GM23338 (cell line): ENCODE results near the gene TEX13B. TPM values are rescaled to one million over a fixed set of nuclear protein-coding genes. Genes with fewer than 3 reads are reported as not detected.

Experiments used
- ATAC-seq: fragments of 200-7000 bp; cut with Tn5 transposase; 3 replicates; pipeline ENCODE4 v1.9.1; 2020
- DNase-seq: peaks from one replicate; pipeline ENCODE4 v3.0.0-alpha.2; 2015; ENCODE audit warnings: low spot score
- H2AFZ ChIP-seq: fragments of 200-600 bp; sonication (generic); 2 replicates; pipeline ENCODE4 v1.8.0; 2016; ENCODE audit warnings: antibody characterized with exemption, mild to moderate bottlenecking, moderate library complexity
- H3F3A ChIP-seq: fragments of 200-600 bp; sonication (generic); replicated peaks from 2 replicates; pipeline ENCODE4 v1.8.0; 2017; ENCODE audit warnings: antibody characterized with exemption, mixed run types, low read depth
- H3K27ac ChIP-seq: fragments of 200-600 bp; sonication (generic); 2 replicates; pipeline ENCODE4 v1.6.1; 2016; ENCODE audit warnings: low read depth
- H3K27me3 ChIP-seq: fragments of 200-600 bp; sonication (generic); 2 replicates; pipeline ENCODE4 v1.8.0; 2016; ENCODE audit warnings: mild to moderate bottlenecking, mixed run types, moderate library complexity; ENCODE audit not compliant: insufficient read depth
- H3K36me3 ChIP-seq: fragments of 200-600 bp; sonication (generic); 2 replicates; pipeline ENCODE4 v1.8.0; 2016; ENCODE audit warnings: mild to moderate bottlenecking; ENCODE audit not compliant: insufficient read depth
- H3K4me1 ChIP-seq: fragments of 200-600 bp; sonication (generic); 2 replicates; pipeline ENCODE4 v1.8.0; 2016; ENCODE audit warnings: mild to moderate bottlenecking, moderate library complexity; ENCODE audit not compliant: insufficient read depth
- H3K4me2 ChIP-seq: fragments of 200-600 bp; sonication (generic); 2 replicates; pipeline ENCODE4 v1.7.1; 2017; ENCODE audit warnings: mixed run types
- H3K4me3 ChIP-seq: fragments of 200-600 bp; sonication (generic); 2 replicates; pipeline ENCODE4 v1.6.1; 2016; ENCODE audit warnings: mixed run types
- H3K79me2 ChIP-seq: fragments of 200-600 bp; sonication (generic); replicated peaks from 2 replicates; pipeline ENCODE4 v1.8.0; 2017; ENCODE audit warnings: mild to moderate bottlenecking; ENCODE audit not compliant: insufficient read depth
- H3K9me2 ChIP-seq: fragments of 200-600 bp; sonication (generic); 2 replicates; pipeline ENCODE4 v1.8.0; 2017; ENCODE audit not compliant: insufficient read depth
- H4K20me1 ChIP-seq: fragments of 200-600 bp; sonication (generic); replicated peaks from 2 replicates; pipeline ENCODE4 v1.8.0; 2017; ENCODE audit warnings: mild to moderate bottlenecking; ENCODE audit not compliant: insufficient read depth
- H3K27ac Mint-ChIP-seq: 2 replicates; pipeline ENCODE4 v1.8.0; 2020; ENCODE audit warnings: inconsistent platforms, mild to moderate bottlenecking, moderate library complexity, mixed read lengths
- H3K27me3 Mint-ChIP-seq: 3 replicates; pipeline ENCODE4 v1.8.0; 2022; ENCODE audit warnings: low read depth, mild to moderate bottlenecking, moderate library complexity, mixed read lengths, inconsistent platforms; ENCODE audit not compliant: insufficient read depth, poor library complexity
- H3K36me3 Mint-ChIP-seq: 3 replicates; pipeline ENCODE4 v1.8.0; 2021; ENCODE audit warnings: low read depth, mild to moderate bottlenecking, inconsistent platforms, moderate library complexity, mixed read lengths
- H3K4me1 Mint-ChIP-seq: 3 replicates; pipeline ENCODE4 v1.8.0; 2020; ENCODE audit warnings: mild to moderate bottlenecking, inconsistent platforms, mixed read lengths
- H3K4me3 Mint-ChIP-seq: 3 replicates; pipeline ENCODE4 v1.8.0; 2021; ENCODE audit warnings: moderate library complexity, mild to moderate bottlenecking, inconsistent platforms, mixed read lengths
- H3K9me3 Mint-ChIP-seq: 3 replicates; pipeline ENCODE4 v1.8.0; 2020; ENCODE audit warnings: moderate library complexity, mild to moderate bottlenecking, inconsistent platforms, mixed read lengths
- CREB1 ChIP-seq: fragments of 250-450 bp; sonication (Bioruptor Pico); IDR thresholded peaks from 2 replicates; pipeline ENCODE4 v1.5.0; 2020; ENCODE audit warnings: low read depth, mild to moderate bottlenecking, moderate library complexity
- CTCF ChIP-seq, 2 experiments: fragments of 200-600 bp in 1 of 2; sonication (generic) in 1 of 2; conservative IDR thresholded peaks; 2 replicates each; pipeline versions ENCODE4 v1.5.1 to v1.6.1; 2016 to 2017; ENCODE audit warnings: antibody characterized with exemption in 2 of 2, low read depth in 2 of 2, mild to moderate bottlenecking in 2 of 2, moderate library complexity in 1 of 2
- ETS1 ChIP-seq: IDR thresholded peaks from 2 replicates; pipeline ENCODE4 v1.6.1; 2016; ENCODE audit warnings: antibody characterized with exemption
- EZH2 ChIP-seq: fragments of 200-600 bp; sonication (generic); IDR thresholded peaks from one replicate; pipeline ENCODE4 v1.8.0; 2017; ENCODE audit warnings: antibody characterized with exemption, mild to moderate bottlenecking, low read depth; ENCODE audit not compliant: unreplicated experiment
- EZH2phosphoT487 ChIP-seq: fragments of 200-600 bp; sonication (generic); IDR thresholded peaks from one replicate; pipeline ENCODE4 v1.8.1; 2018; ENCODE audit warnings: antibody characterized with exemption; ENCODE audit not compliant: unreplicated experiment
- JUNB ChIP-seq: IDR thresholded peaks from one replicate; pipeline ENCODE4 v1.6.1; 2016; ENCODE audit warnings: antibody characterized with exemption; ENCODE audit not compliant: unreplicated experiment
- NANOG ChIP-seq: IDR thresholded peaks from 2 replicates; pipeline ENCODE4 v1.6.1; 2016; ENCODE audit warnings: antibody characterized with exemption, borderline replicate concordance
- POLR2AphosphoS5 ChIP-seq: IDR thresholded peaks from 2 replicates; pipeline ENCODE4 v1.6.1; 2016; ENCODE audit warnings: antibody characterized with exemption, low read depth
- REST ChIP-seq: IDR thresholded peaks from one replicate; pipeline ENCODE4 v1.6.1; 2018; ENCODE audit warnings: antibody characterized with exemption; ENCODE audit not compliant: unreplicated experiment
- STAT1 ChIP-seq: IDR thresholded peaks from one replicate; pipeline ENCODE4 v1.6.1; 2016; ENCODE audit warnings: antibody characterized with exemption; ENCODE audit not compliant: unreplicated experiment
- ZNF114 ChIP-seq: fragments of 250-450 bp; sonication (Bioruptor Pico); IDR thresholded peaks from 2 replicates; pipeline ENCODE4 v1.5.0; 2020; ENCODE audit warnings: mild to moderate bottlenecking, moderate library complexity
- ZNF331 ChIP-seq: fragments of 250-450 bp; sonication (Bioruptor Pico); IDR thresholded peaks from 2 replicates; pipeline ENCODE4 v1.5.0; 2020; ENCODE audit warnings: low read depth, mild to moderate bottlenecking, moderate library complexity
- ZNF462 ChIP-seq: fragments of 250-450 bp; sonication (Bioruptor Pico); IDR thresholded peaks from 2 replicates; pipeline ENCODE4 v1.5.0; 2020; ENCODE audit warnings: mild to moderate bottlenecking, moderate library complexity
- polyA plus RNA-seq: library from polyadenylated mRNA; unstranded; fragments of >200 nt; fragmentation: Nextera tagmentation; extraction: Ambion mirVana; gene quantifications from 2 replicates; pipeline ENCODE4 v1.2.1, GENCODE V29; 2016
- total RNA-seq: library from RNA; depleted of rRNA; stranded (reverse); fragments of >200 nt; shearing (Covaris generic); gene quantifications from 2 replicates; pipeline ENCODE4 v1.2.3, GENCODE V29; 2014

Gene TEX13B
- total and polyA plus RNA-seq, 2 experiments from 2014 or later, result 0.16 TPM; not detected in 1

- no peaks in the 10 kb centered on the region for H3K9me2 ChIP-seq
- no peaks in the 10 kb centered on the region for H3K36me3 Mint-ChIP-seq
- H3K36me3 ChIP-seq, result no peaks in the 10 kb centered on the region
- H3K4me1 Mint-ChIP-seq, result no peaks in the 10 kb centered on the region
- H3K27ac ChIP-seq, result no peak overlapping the region
- TF ChIP-seq NANOG, result no peak
- no peak for TF ChIP-seq CTCF (conservative IDR thresholded peaks at IDR 0.05; ENCODE audit: low read depth in 2 of 2)
- no peak for TF ChIP-seq CREB1 (CRISPR knock-in tag)
- TF ChIP-seq POLR2AphosphoS5, result no peak
- TF ChIP-seq ZNF331 (CRISPR knock-in tag), result no peak
- no peak for TF ChIP-seq EZH2phosphoT487
- TF ChIP-seq EZH2, result no peak
- TF ChIP-seq REST, result no peak
- no peak for TF ChIP-seq ETS1
- no peak for TF ChIP-seq ZNF114
- TF ChIP-seq ZNF462 (CRISPR knock-in tag), result no peak
- no peak for TF ChIP-seq STAT1
- no peak for TF ChIP-seq JUNB
- H4K20me1 ChIP-seq, result no peaks in the 10 kb centered on the region
- no peaks in the 10 kb centered on the region; the same call in 2 of the 3 replicates for H3K9me3 Mint-ChIP-seq
- H3K4me1 ChIP-seq, result no peaks in the 10 kb centered on the region
- H3K4me3 Mint-ChIP-seq, result no peak overlapping the region
- no peak overlapping the region for H3K4me2 ChIP-seq
- H3K4me3 ChIP-seq, result no peak overlapping the region
- ATAC-seq (no peak), DNase-seq (no peak)
- no peaks in the 10 kb centered on the region for H3K79me2 ChIP-seq
- no peak overlapping the region for H2AFZ ChIP-seq
- no peak overlapping the region for H3K27ac Mint-ChIP-seq
- no peaks in the 10 kb centered on the region for H3K27me3 ChIP-seq
- H3F3A ChIP-seq, result no peaks in the 10 kb centered on the region
- H3K27me3 Mint-ChIP-seq, result peaks cover 3% of the 10 kb centered on the region
Measured at GRCh38 chrX:108019382-108019875, 37.3 kb upstream of the TEX13B start.
